NK-92 treated with Interleukin-12 subunit alpha and Interleukin-12 subunit beta, amount 100 ng/mL, for 24 hours (cell line): ENCODE results near the gene CLCNKA.
A peak's percentile ranks its signal among the peaks of the same experiment; 100 is the strongest.

Experiments used
- DNase-seq: peaks from one replicate; lab custom pipeline; 2025; lab: John Stamatoyannopoulos, UW

The CLCNKA gene

GRCh38 chr1:16063226-16063829, 41.5 kb downstream of the CLCNKA start:
- no peak for DNase-seq

GRCh38 chr1:16063921-16064320, 42.1 kb downstream of the CLCNKA start:
- no peak for DNase-seq

- DNase-seq = no peak
These were observed 42.9 kb downstream of the CLCNKA start for GRCh38 chr1:16064536-16065268.

GRCh38 chr1:16065269-16065576, 43.4 kb downstream of the CLCNKA start:
- no peak for DNase-seq

- no peak for DNase-seq
These were observed 44.4 kb downstream of the CLCNKA start for GRCh38 chr1:16066245-16066644.

GRCh38 chr1:16067127-16067768, 45.4 kb downstream of the CLCNKA start:
- peak; percentile 35 for DNase-seq

GRCh38 chr1:16067933-16068332, 46.1 kb downstream of the CLCNKA start:
- no peak for DNase-seq

- DNase-seq = no peak
These were observed 46.8 kb downstream of the CLCNKA start for GRCh38 chr1:16068356-16069270.

- DNase-seq = no peak
These were observed 49.0 kb downstream of the CLCNKA start for GRCh38 chr1:16070640-16071355.

GRCh38 chr1:16071614-16072013, 49.8 kb downstream of the CLCNKA start:
- no peak for DNase-seq

GRCh38 chr1:16072095-16072494, 50.3 kb downstream of the CLCNKA start:
- no peak for DNase-seq

GRCh38 chr1:16072616-16073484, 51.0 kb downstream of the CLCNKA start:
- DNase-seq = no peak

- DNase-seq = no peak
These were observed 51.8 kb downstream of the CLCNKA start, which contains the start of gene FAM131C for GRCh38 chr1:16073490-16074119. Gene FAM131C, minus strand, starts transcription at chr1:16073651. Its CDS starts 209 bp downstream, at chr1:16073442.

- DNase-seq = no peak
These were observed 52.4 kb downstream of the CLCNKA start for GRCh38 chr1:16074217-16074616.

- DNase-seq = no peak
These were observed 53.6 kb downstream of the CLCNKA start for GRCh38 chr1:16075337-16076030.

GRCh38 chr1:16076031-16076864, 54.4 kb downstream of the CLCNKA start:
- DNase-seq = no peak

GRCh38 chr1:16076865-16077238, 55.0 kb downstream of the CLCNKA start:
- DNase-seq = no peak

- DNase-seq = no peak
These were observed 55.8 kb downstream of the CLCNKA start for GRCh38 chr1:16077406-16078245.
